OCI-M1 (cell line): Measurements from ENCODE around the gene ANKRD1.
"Not testable (repeated sequence)": the region's sequence is repeated elsewhere in the genome, so short reads cannot be mapped to it uniquely, and the experiment has no call there.

Experiments
- DNase-seq: peaks from one replicate; lab custom pipeline; 2025; lab: John Stamatoyannopoulos, UW

Gene ANKRD1

GRCh38 chr10:90912174-90912573 is 8.7 kb downstream of the ANKRD1 start:
- DNase-seq, result no peak

GRCh38 chr10:90911133-90912051 is 9.5 kb downstream of the ANKRD1 start:
- DNase-seq, result peak; percentile 86

GRCh38 chr10:90906596-90906995 is 14.3 kb downstream of the ANKRD1 start:
- no peak for DNase-seq

- DNase-seq, result no peak
Measured at GRCh38 chr10:90905925-90906324, 15.0 kb downstream of the ANKRD1 start.

- DNase-seq, result not testable (repeated sequence)
Measured at GRCh38 chr10:90896916-90897315, 24.0 kb downstream of the ANKRD1 start.

GRCh38 chr10:90893190-90893589 is 27.7 kb downstream of the ANKRD1 start:
- no peak for DNase-seq

- DNase-seq, result no peak
Measured at GRCh38 chr10:90890347-90890746, 30.5 kb downstream of the ANKRD1 start.

- no peak for DNase-seq
Measured at GRCh38 chr10:90889636-90890035, 31.3 kb downstream of the ANKRD1 start.

- DNase-seq, result no peak
Measured at GRCh38 chr10:90888387-90888786, 32.5 kb downstream of the ANKRD1 start.

- no peak for DNase-seq
Measured at GRCh38 chr10:90887555-90887954, 33.3 kb downstream of the ANKRD1 start.

GRCh38 chr10:90885176-90885575 is 35.7 kb downstream of the ANKRD1 start:
- DNase-seq, result no peak

GRCh38 chr10:90884431-90884830 is 36.5 kb downstream of the ANKRD1 start:
- no peak for DNase-seq

GRCh38 chr10:90880059-90880719 is 40.7 kb downstream of the ANKRD1 start:
- peak; percentile 73 for DNase-seq

GRCh38 chr10:90879062-90879461 is 41.8 kb downstream of the ANKRD1 start:
- no peak for DNase-seq

- peak; percentile 45 for DNase-seq
Measured at GRCh38 chr10:90872648-90873020, 48.3 kb downstream of the ANKRD1 start.

GRCh38 chr10:90871766-90872647 is 48.9 kb downstream of the ANKRD1 start, which contains the start of gene RPP30:
RPP30 (plus strand) TSS chr10:90871974; CDS start chr10:90871987, 13 bp downstream.
- peak; percentile 92 for DNase-seq

- peak; percentile 92 for DNase-seq
Measured at GRCh38 chr10:90871279-90871765, 49.6 kb downstream of the ANKRD1 start.

- no peak for DNase-seq
Measured at GRCh38 chr10:90866050-90866598, 54.8 kb downstream of the ANKRD1 start.

- peak; percentile 60 for DNase-seq
Measured at GRCh38 chr10:90865401-90865800, 55.5 kb downstream of the ANKRD1 start.

GRCh38 chr10:90862908-90863514 is 57.9 kb downstream of the ANKRD1 start:
- DNase-seq, result peak; percentile 65
